Heart right ventricle (tissue), 16 donors: Measurements from ENCODE around the gene LUZP2. TPM values are rescaled to one million over a fixed set of nuclear protein-coding genes. Genes with fewer than 3 reads are reported as not detected.

Experiments
- ATAC-seq, 8 donors: fragments of 200-7000 bp; cut with Tn5 transposase; one replicate each; pipeline ENCODE4 v1.9.1; 2020; ENCODE audit warnings: mild to moderate bottlenecking in 8 of 8, moderate library complexity in 8 of 8, moderate number of reproducible peaks in 1 of 8
- DNase-seq, 2 donors: peaks; one replicate each; pipeline ENCODE4 v3.0.0-alpha.2; 2020
- H3K27ac ChIP-seq, 10 donors: fragments of 200-600 bp; sonication (generic) in 2 of 10; one replicate each; pipeline versions ENCODE4 v1.5.0 to v1.8.0; 2020 to 2022; ENCODE audit warnings: mild to moderate bottlenecking in 3 of 10
- H3K27me3 ChIP-seq, 7 donors: fragments of 200-600 bp; one replicate each; pipeline ENCODE4 v1.8.0; 2021 to 2022; ENCODE audit warnings: mild to moderate bottlenecking in 2 of 7
- H3K36me3 ChIP-seq, 9 donors: fragments of 200-600 bp; sonication (generic) in 1 of 9; one replicate each; pipeline versions ENCODE4 v1.5.0 to v1.8.0; 2020 to 2022; ENCODE audit warnings: mild to moderate bottlenecking in 2 of 9
- H3K4me1 ChIP-seq, 9 donors: fragments of 200-600 bp; sonication (generic) in 1 of 9; one replicate each; pipeline versions ENCODE4 v1.5.0 to v1.8.0; 2020 to 2022; ENCODE audit warnings: mild to moderate bottlenecking in 4 of 9
- H3K4me3 ChIP-seq, 10 donors: fragments of 200-600 bp; sonication (generic) in 2 of 10; one replicate each; pipeline versions ENCODE4 v1.5.0 to v1.8.0; 2020 to 2022; ENCODE audit warnings: mild to moderate bottlenecking in 7 of 10, moderate library complexity in 2 of 10
- H3K9me3 ChIP-seq, 11 donors: fragments of 200-600 bp in 10 of 11; sonication (generic) in 2 of 11; one replicate each; pipeline versions ENCODE4 v1.5.0 to v1.8.0; 2013 to 2022; ENCODE audit warnings: mild to moderate bottlenecking in 2 of 11, control low read depth in 1 of 11, moderate library complexity in 1 of 11
- WGBS, 2 donors: extraction: QIAGEN DNeasy Blood & Tissue Kit; methylation state at CpG; one replicate each; pipeline ENCODE4 v1.1.7; 2013; ENCODE audit warnings: inconsistent platforms in 1 of 2; 5-methylcytosine and 5-hydroxymethylcytosine counted together
- intact Hi-C, 10 donors: fragments of 100-400 bp; cut with DNase I; formaldehyde crosslinking; loops; one replicate each; pipeline versions ENCODE4 v1.11.1 to v1.14.2; 2022
- polyA plus RNA-seq, 2 donors: library from polyadenylated mRNA; stranded (reverse); fragments of 200-250 nt; gene quantifications; one replicate each; pipeline ENCODE4 v1.2.3, GENCODE V29; 2013
- total RNA-seq, 10 donors: library from RNA; stranded (reverse); fragmentation: NEBNext Ultra II Directional in 3 of 10; extraction: Animal tissue kit (Norgen Biotek cat#: 25700) in 3 of 10; gene quantifications; one replicate each; pipeline versions ENCODE4 v1.2.1 to v1.2.4, GENCODE V29; 2021 to 2023
- TF ChIP-seq, protein P1 (sequence below), 9 donors: fragments of 200-600 bp; sonication (generic) in 2 of 9; IDR thresholded peaks; one replicate each; pipeline versions ENCODE4 v1.5.0 to v1.8.0; 2021 to 2022; ENCODE audit warnings: antibody characterized with exemption in 9 of 9, mild to moderate bottlenecking in 5 of 9, moderate library complexity in 1 of 9
- donor health status: Arrhythmogenic right ventricular cardiomyopathy.
- donor health status: ischemic (EF 13 %, LVEDD 7.1; RV severe dilation, severe dysfunction).
- donor health status: healthy with polysubstance abuse.
- donor health status: DM: no; HTN: yes; CAD: no.
- donor health status: DM: no; HTN: no; CAD: no.
- donor health status: ischemic (EF 25% LVEDD 6.9; RV normal size, moderate dysfunction).
- donor health status: ischemic (EF 25% LVEDD 5.7; RV mildly dilated, moderate dysfunction).
- donor health status: healthy.
- donor health status: DM: yes; HTN: yes; CAD: no.
- donor health status: Ischemic cardiomyopathy.
- donor health status: ischemic (EF 35%, LVEDD 5.7; RV mildly dilated, moderate dysfunction).
- donor health status: nonischemic (EF 11% LVEDD 7.7; RV severe dilation, severe dysfunction).
- donor health status: DM: yes; HTN: yes; CAD: no.
- donor health status: PGD.
- donor health status: ischemic (EF 29% LVEDD 5.4; RV normal size, mild dysfunction).
- donor health status: nonischemic (EF 23%, LVEDD 6.1; RV moderate dilation, normal function).

The LUZP2 gene
- total and polyA plus RNA-seq, 12 donors = 0.07 to 0.46 (median 0.18) TPM; not detected in 6

DNA sequence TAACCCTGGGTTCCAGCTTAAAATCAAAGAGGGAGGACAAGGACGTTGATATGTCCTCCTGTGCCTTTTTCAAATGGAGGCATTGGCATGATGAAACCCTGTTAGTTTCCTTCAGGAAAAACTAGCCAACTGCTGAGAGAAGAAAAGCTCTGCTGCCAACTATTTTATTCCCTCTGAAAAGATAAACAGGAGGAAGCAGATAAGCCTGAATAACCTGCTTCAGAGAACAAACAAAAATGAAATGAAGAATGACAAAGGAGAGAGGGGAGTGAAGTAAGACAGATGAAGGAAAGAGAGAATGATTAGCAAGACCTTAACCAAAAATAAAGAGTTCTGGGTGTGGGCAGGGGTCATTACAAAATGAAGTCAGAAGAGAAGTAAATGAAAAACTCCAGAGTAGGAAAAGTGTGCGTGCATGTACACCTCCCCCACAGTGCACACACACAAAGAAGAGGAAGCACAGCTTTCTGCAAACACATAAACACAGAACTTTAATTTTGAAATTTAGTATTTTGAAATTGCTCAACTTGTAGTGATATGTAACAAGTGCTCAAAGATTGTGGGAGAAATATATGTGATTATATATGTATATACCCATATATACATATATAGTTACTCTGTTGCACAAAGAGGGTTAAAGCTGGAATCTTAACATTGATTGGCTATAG lies 332.2 kb downstream of the LUZP2 start:
- DNase-seq = no peak
- Histone ChIP-seq H3K4me3 (no peak overlapping the region), H3K9me3 (no peaks in the 10 kb centered on the region), H3K27me3 (no peaks in the 10 kb centered on the region), H3K4me1 (peaks cover 0 to 3% (median 0%) of the 10 kb centered on the region in 9 donors), H3K27ac (no peak overlapping the region), H3K36me3 (no peaks in the 10 kb centered on the region)
- WGBS, 2 donors = 41 to 53% methylated on average over 2 of the region's 2 CpGs
- intact Hi-C loops = no loop called here
- TF ChIP-seq, protein P1, sequence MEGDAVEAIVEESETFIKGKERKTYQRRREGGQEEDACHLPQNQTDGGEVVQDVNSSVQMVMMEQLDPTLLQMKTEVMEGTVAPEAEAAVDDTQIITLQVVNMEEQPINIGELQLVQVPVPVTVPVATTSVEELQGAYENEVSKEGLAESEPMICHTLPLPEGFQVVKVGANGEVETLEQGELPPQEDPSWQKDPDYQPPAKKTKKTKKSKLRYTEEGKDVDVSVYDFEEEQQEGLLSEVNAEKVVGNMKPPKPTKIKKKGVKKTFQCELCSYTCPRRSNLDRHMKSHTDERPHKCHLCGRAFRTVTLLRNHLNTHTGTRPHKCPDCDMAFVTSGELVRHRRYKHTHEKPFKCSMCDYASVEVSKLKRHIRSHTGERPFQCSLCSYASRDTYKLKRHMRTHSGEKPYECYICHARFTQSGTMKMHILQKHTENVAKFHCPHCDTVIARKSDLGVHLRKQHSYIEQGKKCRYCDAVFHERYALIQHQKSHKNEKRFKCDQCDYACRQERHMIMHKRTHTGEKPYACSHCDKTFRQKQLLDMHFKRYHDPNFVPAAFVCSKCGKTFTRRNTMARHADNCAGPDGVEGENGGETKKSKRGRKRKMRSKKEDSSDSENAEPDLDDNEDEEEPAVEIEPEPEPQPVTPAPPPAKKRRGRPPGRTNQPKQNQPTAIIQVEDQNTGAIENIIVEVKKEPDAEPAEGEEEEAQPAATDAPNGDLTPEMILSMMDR (IDR thresholded peaks at IDR 0.05) = no peak
- no peak for ATAC-seq

DNA sequence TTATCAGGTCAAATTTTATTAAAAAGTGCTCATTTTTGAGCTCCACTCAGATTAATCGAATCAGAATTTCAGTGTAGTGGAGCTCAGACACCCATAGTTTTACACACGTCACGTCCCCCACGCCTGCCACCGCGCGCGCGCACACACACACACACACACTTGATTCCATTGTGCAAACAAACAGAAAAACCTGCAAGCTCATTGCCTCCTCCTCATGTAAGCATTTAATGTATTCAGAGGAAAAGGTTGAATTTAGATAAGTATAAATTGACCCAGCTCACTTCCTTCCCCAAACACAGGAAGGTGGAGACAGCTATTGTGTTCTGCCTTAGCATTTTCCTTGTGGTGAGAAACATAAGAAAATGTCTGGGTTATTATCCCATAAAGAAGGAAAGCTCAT lies 336.7 kb downstream of the LUZP2 start:
- intact Hi-C loops = no loop called here
- H3K4me1 ChIP-seq = peaks cover 0 to 3% (median 0%) of the 10 kb centered on the region in 9 donors
- H3K27ac ChIP-seq = no peak overlapping the region
- no peaks in the 10 kb centered on the region for H3K9me3 ChIP-seq
- peak in 1 of 8 donors; percentile 18 for ATAC-seq
- TF ChIP-seq, protein P1 (IDR thresholded peaks at IDR 0.05) = no peak
- no peak overlapping the region for H3K4me3 ChIP-seq
- 57 to 58% methylated on average over 9 of the region's 9 CpGs for WGBS, 2 donors
- DNase-seq = no peak
- no peaks in the 10 kb centered on the region for H3K36me3 ChIP-seq
- no peaks in the 10 kb centered on the region for H3K27me3 ChIP-seq

DNA sequence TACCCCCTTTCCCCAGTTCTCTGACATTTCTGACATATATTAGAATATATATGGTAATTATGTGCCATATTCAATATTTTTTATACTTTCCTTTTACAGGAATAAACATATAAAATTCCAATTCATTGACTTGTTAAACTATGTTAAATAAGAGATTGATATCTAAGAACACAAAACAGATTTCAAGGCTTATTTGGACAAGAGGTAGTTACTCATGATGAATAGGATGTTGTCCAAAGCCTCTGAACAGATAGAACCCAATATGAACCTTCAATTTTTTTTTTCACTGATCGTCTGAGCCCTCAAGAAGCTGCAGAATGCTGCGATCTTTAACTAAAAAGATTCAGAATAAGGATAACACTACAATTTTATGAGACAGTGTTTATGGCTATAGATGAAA lies 340.3 kb downstream of the LUZP2 start:
- TF ChIP-seq, protein P1 (IDR thresholded peaks at IDR 0.05) = no peak
- ATAC-seq (no peak), DNase-seq (no peak)
- Histone ChIP-seq H3K9me3 (no peaks in the 10 kb centered on the region), H3K27me3 (no peaks in the 10 kb centered on the region), H3K27ac (no peak overlapping the region), H3K4me3 (no peak overlapping the region), H3K36me3 (no peaks in the 10 kb centered on the region), H3K4me1 (no peaks in the 10 kb centered on the region)
- intact Hi-C loops = no loop called here
- 74 to 90% methylated on average over 2 of the region's 2 CpGs for WGBS, 2 donors

DNA sequence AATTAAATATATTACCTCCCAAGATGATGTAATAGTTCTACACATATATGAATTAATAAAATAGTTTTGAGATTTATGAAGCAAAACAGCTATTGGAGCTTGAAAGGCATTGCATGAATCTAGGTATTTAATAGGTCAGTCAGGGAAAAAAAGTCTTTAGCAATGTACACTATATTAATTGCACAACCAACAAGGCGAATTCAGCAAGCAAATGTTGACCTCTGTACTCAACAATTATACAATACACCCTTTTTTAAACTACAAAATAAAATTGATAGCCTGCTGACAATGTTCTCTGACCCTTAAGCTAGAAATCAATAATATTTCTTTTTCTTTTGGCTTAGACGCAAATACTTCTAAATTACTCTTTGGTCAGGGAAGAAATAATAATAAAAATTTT lies 345.5 kb downstream of the LUZP2 start:
- intact Hi-C loops = no loop called here
- ATAC-seq (no peak), DNase-seq (no peak)
- Histone ChIP-seq H3K4me3 (no peak overlapping the region), H3K9me3 (no peaks in the 10 kb centered on the region), H3K27ac (no peak overlapping the region), H3K27me3 (no peaks in the 10 kb centered on the region), H3K36me3 (no peaks in the 10 kb centered on the region), H3K4me1 (no peaks in the 10 kb centered on the region)
- TF ChIP-seq, protein P1 (IDR thresholded peaks at IDR 0.05) = no peak
- WGBS, 2 donors = 84 to 94% methylated on average over 2 of the region's 2 CpGs
